Loucy (cell line): ENCODE measurements around the gene PLEKHG4.

ENCODE experiments used
- EZH2phosphoT487 ChIP-seq: fragments of 200-600 bp; IDR thresholded peaks from 2 replicates; pipeline ENCODE4 v1.6.1; 2018; ENCODE audit warnings: antibody characterized with exemption, mild to moderate bottlenecking, moderate library complexity, borderline replicate concordance
- TF ChIP-seq, protein P1 (sequence below): fragments of 200-600 bp; sonication (generic); conservative IDR thresholded peaks from 2 replicates; pipeline ENCODE4 v1.5.1; 2014; ENCODE audit warnings: mild to moderate bottlenecking, antibody characterized with exemption, low read length

DNA sequence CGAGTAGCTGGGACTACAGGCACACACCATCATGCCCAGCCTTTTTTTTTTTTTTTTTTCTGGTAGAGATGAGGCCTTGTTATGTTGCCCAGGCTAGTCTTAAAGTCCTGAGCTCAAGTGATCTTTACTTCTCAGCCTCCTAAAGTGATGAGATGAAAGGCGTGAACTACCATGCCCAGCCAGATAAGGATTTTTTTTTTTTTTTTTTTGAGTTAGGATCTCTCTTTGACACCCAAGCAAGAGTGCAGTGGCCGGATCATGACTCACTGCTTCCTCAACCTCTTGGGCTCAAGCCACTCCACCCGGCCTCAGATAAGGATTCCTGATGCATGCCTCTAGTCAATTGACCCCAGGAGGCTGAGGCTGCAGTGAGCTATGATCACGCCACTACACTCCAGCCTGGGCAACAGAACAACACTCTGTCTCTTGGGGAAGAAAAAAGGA lies 11.2 kb upstream of the PLEKHG4 start:
- TF ChIP-seq, protein P1, sequence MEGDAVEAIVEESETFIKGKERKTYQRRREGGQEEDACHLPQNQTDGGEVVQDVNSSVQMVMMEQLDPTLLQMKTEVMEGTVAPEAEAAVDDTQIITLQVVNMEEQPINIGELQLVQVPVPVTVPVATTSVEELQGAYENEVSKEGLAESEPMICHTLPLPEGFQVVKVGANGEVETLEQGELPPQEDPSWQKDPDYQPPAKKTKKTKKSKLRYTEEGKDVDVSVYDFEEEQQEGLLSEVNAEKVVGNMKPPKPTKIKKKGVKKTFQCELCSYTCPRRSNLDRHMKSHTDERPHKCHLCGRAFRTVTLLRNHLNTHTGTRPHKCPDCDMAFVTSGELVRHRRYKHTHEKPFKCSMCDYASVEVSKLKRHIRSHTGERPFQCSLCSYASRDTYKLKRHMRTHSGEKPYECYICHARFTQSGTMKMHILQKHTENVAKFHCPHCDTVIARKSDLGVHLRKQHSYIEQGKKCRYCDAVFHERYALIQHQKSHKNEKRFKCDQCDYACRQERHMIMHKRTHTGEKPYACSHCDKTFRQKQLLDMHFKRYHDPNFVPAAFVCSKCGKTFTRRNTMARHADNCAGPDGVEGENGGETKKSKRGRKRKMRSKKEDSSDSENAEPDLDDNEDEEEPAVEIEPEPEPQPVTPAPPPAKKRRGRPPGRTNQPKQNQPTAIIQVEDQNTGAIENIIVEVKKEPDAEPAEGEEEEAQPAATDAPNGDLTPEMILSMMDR: no peak
- no peak for TF ChIP-seq EZH2phosphoT487
